OCI-M2 (cell line): Measurements from ENCODE around the gene PTH1R.

Experiments used
- DNase-seq: peaks from one replicate; lab custom pipeline; 2025; ENCODE audit not compliant: unreplicated experiment; lab: John Stamatoyannopoulos, UW

Gene PTH1R

GRCh38 chr3:46849686-46850467 lies 27.6 kb upstream of the PTH1R start:
- DNase-seq = no peak

- no peak for DNase-seq
Measured at GRCh38 chr3:46850468-46850779, 27.1 kb upstream of the PTH1R start.

- DNase-seq = no peak
Measured at GRCh38 chr3:46851364-46852333, 25.9 kb upstream of the PTH1R start.

- no peak for DNase-seq
Measured at GRCh38 chr3:46852334-46852720, 25.2 kb upstream of the PTH1R start.

GRCh38 chr3:46852839-46853355 lies 24.6 kb upstream of the PTH1R start:
- DNase-seq = no peak

- DNase-seq = no peak
Measured at GRCh38 chr3:46853441-46854415, 23.8 kb upstream of the PTH1R start.

- DNase-seq = no peak
Measured at GRCh38 chr3:46854555-46854991, 22.9 kb upstream of the PTH1R start.

- no peak for DNase-seq
Measured at GRCh38 chr3:46856576-46857471, 20.7 kb upstream of the PTH1R start.

- DNase-seq = no peak
Measured at GRCh38 chr3:46857485-46858341, 19.8 kb upstream of the PTH1R start.

- no peak for DNase-seq
Measured at GRCh38 chr3:46858456-46858855, 19.1 kb upstream of the PTH1R start.

- no peak for DNase-seq
Measured at GRCh38 chr3:46859001-46859710, 18.4 kb upstream of the PTH1R start.

GRCh38 chr3:46860017-46860809 lies 17.3 kb upstream of the PTH1R start:
- no peak for DNase-seq

- DNase-seq = no peak
Measured at GRCh38 chr3:46860810-46861604, 16.5 kb upstream of the PTH1R start.

GRCh38 chr3:46861605-46862368 lies 15.7 kb upstream of the PTH1R start:
- no peak for DNase-seq

GRCh38 chr3:46862369-46863025 lies 15.0 kb upstream of the PTH1R start:
- no peak for DNase-seq
